HCT116 (cell line): ENCODE measurements around the gene KRT7. TPM values are rescaled to one million over a fixed set of nuclear protein-coding genes. Genes with fewer than 3 reads are reported as not detected.

Source experiments
- ATAC-seq: fragments of 200-7000 bp; cut with Tn5 transposase; 2 replicates; pipeline ENCODE4 v1.9.1; 2020; ENCODE audit warnings: mild to moderate bottlenecking, moderate library complexity
- BruUV-seq: library from RNA; stranded (reverse); fragments of 400-500 nt; replicated peaks from 2 replicates; lab custom pipeline; 2021; lab: Mats Ljungman, UMichigan
- CTCF ChIA-PET: fragments of 300-600 bp; sonication (Branson Sonifier 250); formaldehyde crosslinking; loops from one replicate; lab custom pipeline; 2021; ENCODE audit warnings: antibody characterized with exemption; lab: Charles Lee
- POLR2A ChIA-PET: fragments of 300-600, 350-600 bp; sonication (Branson Sonifier 250); formaldehyde crosslinking; loops from one replicate; lab custom pipeline; 2021; ENCODE audit warnings: antibody characterized with exemption; lab: Charles Lee
- RAD21 ChIA-PET, 2 experiments: fragments of 300-600 bp; sonication (Branson Sonifier 250); formaldehyde crosslinking; loops; one replicate each; lab custom pipeline; 2023; ENCODE audit warnings: low total read pairs in 2 of 2; ENCODE audit not compliant: uncharacterized antibody in 2 of 2, unreplicated experiment in 2 of 2, low non-redundant PET in 1 of 2; lab: Charles Lee
- DNase-seq: peaks from one replicate; pipeline ENCODE4 v3.0.0-alpha.2; 2010; ENCODE audit warnings: low read depth, low spot score
- H2AFZ ChIP-seq: fragments of 200-600 bp; shearing (Covaris generic), sonication (generic); 2 replicates; pipeline ENCODE4 v1.6.1; 2017; ENCODE audit warnings: low read depth, mixed run types, mixed read lengths, antibody characterized with exemption, low read length; ENCODE audit not compliant: poor library complexity, severe bottlenecking
- H3K27ac ChIP-seq: 2 replicates; pipeline ENCODE4 v1.5.1; 2012; ENCODE audit warnings: low read depth, low read length
- H3K27me3 ChIP-seq: fragments of 200-600 bp; sonication (generic); 2 replicates; pipeline ENCODE4 v1.6.1; 2016; ENCODE audit warnings: mixed run types, low read length, mixed read lengths; ENCODE audit not compliant: insufficient read depth
- H3K36me3 ChIP-seq, 2 experiments: fragments of 200-500 bp in 1 of 2; fragments of 200-600 bp in 1 of 2; sonication (Bioruptor generic) in 1 of 2; sonication (generic) in 1 of 2; 2 replicates each; pipeline versions ENCODE4 v1.5.1 to v1.6.1; 2014 to 2016; ENCODE audit warnings: low read length in 2 of 2, inconsistent platforms in 1 of 2, mixed read lengths in 1 of 2, mixed run types in 1 of 2; ENCODE audit not compliant: insufficient read depth in 2 of 2, control insufficient read depth in 1 of 2
- H3K4me1 ChIP-seq, 2 experiments: fragments of 200-600 bp in 1 of 2; sonication (generic) in 1 of 2; 2 replicates each; pipeline versions ENCODE4 v1.5.1 to v1.6.1; 2012 to 2017; ENCODE audit warnings: low read length in 2 of 2, inconsistent platforms in 1 of 2, mild to moderate bottlenecking in 1 of 2, mixed read lengths in 1 of 2, mixed run types in 1 of 2, moderate library complexity in 1 of 2; ENCODE audit not compliant: insufficient read depth in 2 of 2, control insufficient read depth in 1 of 2
- H3K4me2 ChIP-seq: fragments of 200-600 bp; sonication (generic); 2 replicates; pipeline ENCODE4 v1.6.1; 2017; ENCODE audit warnings: mixed run types, low read length, mixed read lengths
- H3K4me3 ChIP-seq, 2 experiments: fragments of 200-600 bp in 1 of 2; sonication (generic) in 1 of 2; replicated peaks in 1 of 2; 2 replicates each; pipeline ENCODE4 v1.5.1; 2011 to 2016; ENCODE audit warnings: low read length in 2 of 2, control low read depth in 1 of 2, low read depth in 1 of 2, mild to moderate bottlenecking in 1 of 2, mixed read lengths in 1 of 2, mixed run types in 1 of 2
- H3K79me2 ChIP-seq: fragments of 200-600 bp; sonication (generic); 2 replicates; pipeline ENCODE4 v1.6.1; 2017; ENCODE audit warnings: mild to moderate bottlenecking, mixed run types, low read length, moderate library complexity, mixed read lengths; ENCODE audit not compliant: insufficient read depth
- H3K9ac ChIP-seq: fragments of 200-600 bp; sonication (generic); 2 replicates; pipeline ENCODE4 v1.6.1; 2016; ENCODE audit warnings: low read length, mixed read lengths
- H3K9me2 ChIP-seq: fragments of 200-600 bp; sonication (generic), shearing (Covaris generic); 2 replicates; pipeline ENCODE4 v1.6.1; 2017; ENCODE audit warnings: mixed run types, mild to moderate bottlenecking, moderate library complexity; ENCODE audit not compliant: insufficient read depth
- H3K9me3 ChIP-seq, 2 experiments: fragments of 200-500 bp in 1 of 2; fragments of 200-600 bp in 1 of 2; sonication (Bioruptor generic) in 1 of 2; sonication (generic) in 1 of 2; 2 replicates each; pipeline ENCODE4 v1.6.1; 2014 to 2017; ENCODE audit warnings: low read length in 2 of 2, mixed read lengths in 2 of 2, inconsistent platforms in 1 of 2, low read depth in 1 of 2, mild to moderate bottlenecking in 1 of 2, mixed run types in 1 of 2, moderate library complexity in 1 of 2; ENCODE audit not compliant: control insufficient read depth in 1 of 2, insufficient read depth in 1 of 2
- H4K20me1 ChIP-seq: fragments of 200-600 bp; sonication (generic), shearing (Covaris generic); 2 replicates; pipeline ENCODE4 v1.6.1; 2017; ENCODE audit warnings: mixed run types, mild to moderate bottlenecking, moderate library complexity; ENCODE audit not compliant: insufficient read depth
- ATF3 ChIP-seq: IDR thresholded peaks from 2 replicates; pipeline ENCODE4 v1.6.1; 2012
- CBX3 ChIP-seq: IDR thresholded peaks from 2 replicates; pipeline ENCODE4 v1.6.1; 2012; ENCODE audit warnings: low read depth
- CTCF ChIP-seq, 3 experiments: fragments of 200-600 bp in 1 of 3; sonication (generic) in 1 of 3; IDR thresholded peaks in 2 of 3; conservative IDR thresholded peaks in 1 of 3; 2 replicates each; pipeline ENCODE4 v1.5.1; 2012 to 2017; ENCODE audit warnings: low read depth in 2 of 3, low read length in 2 of 3, antibody characterized with exemption in 1 of 3, borderline replicate concordance in 1 of 3, control low read depth in 1 of 3, mild to moderate bottlenecking in 1 of 3, mixed read lengths in 1 of 3, mixed run types in 1 of 3, moderate library complexity in 1 of 3; ENCODE audit not compliant: insufficient read depth in 1 of 3
- EGR1 ChIP-seq: IDR thresholded peaks from 2 replicates; pipeline ENCODE4 v1.6.1; 2012; ENCODE audit warnings: low read depth
- EZH2phosphoT487 ChIP-seq: fragments of 200-600 bp; IDR thresholded peaks from 2 replicates; pipeline ENCODE4 v1.6.1; 2018; ENCODE audit warnings: antibody characterized with exemption, borderline replicate concordance
- SIN3A ChIP-seq: IDR thresholded peaks from 2 replicates; pipeline ENCODE4 v1.6.1; 2012; ENCODE audit warnings: low read depth
- intact Hi-C: fragments of 100-400 bp; cut with micrococcal nuclease; formaldehyde crosslinking; loops from 2 replicates; pipeline ENCODE4 v1.10.0; 2022
- total RNA-seq: library from RNA; stranded (reverse); gene quantifications from one replicate; pipeline ENCODE4 v1.2.1, GENCODE V29; 2021; ENCODE audit not compliant: unreplicated experiment

Gene KRT7
- total RNA-seq, 1 experiment from 2014 or later, result 72.6 TPM

GRCh38 chr12:52227606-52228166, 5.4 kb upstream of the KRT7 start:
- POLR2A ChIA-PET, result no interaction called here

GRCh38 chr12:52228366-52228765, 4.7 kb upstream of the KRT7 start:
- intact Hi-C loops, result no loop called here
- H2AFZ ChIP-seq, result no peak overlapping the region
- no peaks in the 10 kb centered on the region for H3K27me3 ChIP-seq
- ATAC-seq (no peak), DNase-seq (no peak)
- H3K9me2 ChIP-seq, result no peaks in the 10 kb centered on the region
- CTCF ChIA-PET, result no interaction called here
- 0 out of 2 replicates have a peak, but pooled peaks have one; percentile 28 for TF ChIP-seq CBX3
- TF ChIP-seq ATF3, result no peak
- no peak for TF ChIP-seq SIN3A
- TF ChIP-seq EZH2phosphoT487, result no peak
- RAD21 ChIA-PET, result no interaction called here
- no peaks in the 10 kb centered on the region for H3K36me3 ChIP-seq
- no peaks in the 10 kb centered on the region for H3K79me2 ChIP-seq
- no peaks in the 10 kb centered on the region for H3K9me3 ChIP-seq
- no TSS peak for BruUV-seq
- H3K9ac ChIP-seq, result no peak overlapping the region
- peaks cover 29 to 86% of the 10 kb centered on the region in 2 experiments for H3K4me1 ChIP-seq
- no peak overlapping the region for H3K27ac ChIP-seq
- H3K4me2 ChIP-seq, result peak overlapping the region; percentile 71
- H4K20me1 ChIP-seq, result no peaks in the 10 kb centered on the region
- POLR2A ChIA-PET, result no interaction called here
- H3K4me3 ChIP-seq, result no peak overlapping the region

More at GRCh38 chr12:52227606-52228166, 5.4 kb upstream of the KRT7 start:
- Histone ChIP-seq H3K4me1 (peaks cover 31 to 86% of the 10 kb centered on the region in 2 experiments), H3K27ac (no peak overlapping the region), H4K20me1 (no peaks in the 10 kb centered on the region), H3K4me2 (no peak overlapping the region), H3K36me3 (no peaks in the 10 kb centered on the region), H3K9me3 (no peaks in the 10 kb centered on the region), H3K79me2 (no peaks in the 10 kb centered on the region), H3K4me3 (no peak overlapping the region), H3K9ac (no peak overlapping the region), H2AFZ (no peak overlapping the region), H3K27me3 (no peaks in the 10 kb centered on the region), H3K9me2 (no peaks in the 10 kb centered on the region)
- TF ChIP-seq CTCF (IDR thresholded peaks at IDR 0.05 in 2 of 3, conservative IDR thresholded peaks at IDR 0.05 in 1 of 3; ENCODE audit: borderline replicate concordance in 1 of 3, insufficient read depth in 1 of 3, low read depth in 2 of 3, low read length in 2 of 3), result no peak
- TF ChIP-seq EGR1, result no peak
- ChIA-PET RAD21 (no interaction called here), CTCF (no interaction called here)
- intact Hi-C loops, result no loop called here
- no TSS peak for BruUV-seq
- DNase-seq (no peak), ATAC-seq (no peak)
